ENCODE data around the gene PROZ. TPM values are rescaled to one million over a fixed set of nuclear protein-coding genes. Genes with fewer than 3 reads are reported as not detected.

Gene PROZ
- total and polyA plus RNA-seq, 2 of the 13 experiments (the other 11 are each of a cell fraction or from before 2014, with no cell fraction given): 5.6 to 22.5 TPM

- TF ChIP-seq HNF1A (IDR thresholded peaks at IDR 0.05; ENCODE audit: low read depth) (no peak; the same call in 1 of the 2 replicates), HNF1A (CRISPR knock-in tag; IDR thresholded peaks at IDR 0.05; ENCODE audit: borderline replicate concordance) (peak; percentile 47; the same call in 1 of the 2 replicates), ZNF530 (CRISPR knock-in tag; IDR thresholded peaks at IDR 0.05; ENCODE audit: low read depth) (no peak), IKZF1 (IDR thresholded peaks at IDR 0.05) (no peak), DNMT1 (CRISPR knock-in tag; IDR thresholded peaks at IDR 0.05) (peak; percentile 90; the same call in 1 of the 2 replicates), ZFP36 (IDR thresholded peaks at IDR 0.05; ENCODE audit: borderline replicate concordance, low read depth, low read length, partially characterized antibody) (no peak), ZMAT5 (CRISPR knock-in tag; IDR thresholded peaks at IDR 0.05; ENCODE audit: borderline replicate concordance, low read depth) (no peak), ZNF609 (CRISPR knock-in tag; IDR thresholded peaks at IDR 0.05; ENCODE audit: borderline replicate concordance) (peak; percentile 70; the same call in 1 of the 2 replicates), SAFB2 (CRISPR knock-in tag; IDR thresholded peaks at IDR 0.05; ENCODE audit: borderline replicate concordance, low read depth) (no peak), ZNF33B (CRISPR knock-in tag; IDR thresholded peaks at IDR 0.05) (peak; percentile 63; the same call in 1 of the 2 replicates), ZNF180 (CRISPR knock-in tag; IDR thresholded peaks at IDR 0.05; ENCODE audit: borderline replicate concordance, low read depth) (no peak), MYNN (CRISPR knock-in tag; IDR thresholded peaks at IDR 0.05; ENCODE audit: low read depth) (0 out of 2 replicates have a peak, but pooled peaks have one; percentile 36), THAP8 (CRISPR knock-in tag; IDR thresholded peaks at IDR 0.05; ENCODE audit: borderline replicate concordance) (peak; percentile 95; the same call in 1 of the 2 replicates)
Measured at GRCh38 chr13:113208421-113209335, 50.2 kb downstream of the PROZ start, which contains the start of gene PCID2 (continued).

All from HepG2 (cell line).